A549 (cell line): ENCODE data around the gene NRXN3. TPM values are rescaled to one million over a fixed set of nuclear protein-coding genes. Genes with fewer than 3 reads are reported as not detected.

Source experiments
- ATAC-seq, 2 experiments: fragments of 200-7000 bp in 1 of 2; fragments of >200 bp in 1 of 2; cut with Nextera tagmentation in 1 of 2; cut with Tn5 transposase in 1 of 2; 3 replicates each; pipeline versions ENCODE4 v1.8.0 to v1.9.1; 2018 to 2020; ENCODE audit warnings: mild to moderate bottlenecking in 1 of 2, moderate library complexity in 1 of 2
- CTCF ChIA-PET: fragments of 300-600 bp; sonication (Branson Sonifier 250); formaldehyde crosslinking; extraction: SDS; loops from one replicate; lab custom pipeline; 2021; ENCODE audit warnings: antibody characterized with exemption, inconsistent platforms; lab: Yijun Ruan, JAX
- POLR2A ChIA-PET: fragments of 350-600 bp; formaldehyde crosslinking; extraction: SDS; loops from one replicate; lab custom pipeline; 2021; ENCODE audit warnings: antibody characterized with exemption, inconsistent platforms; lab: Yijun Ruan, JAX
- DNase-seq, 2 experiments: peaks; one replicate each; pipeline versions ENCODE4 v3.0.0 to v3.0.0-alpha.2; 2011 to 2016; ENCODE audit warnings: low read depth in 1 of 2, low spot score in 1 of 2
- FAIRE-seq: peaks from 2 replicates; lab custom pipeline; 2011; peaks lifted over from hg19 to GRCh38; lab: Jason Lieb, UNC
- H3K27ac ChIP-seq, 2 experiments: fragments of >200 bp; sonication (Bioruptor Twin); formaldehyde crosslinking; 3 replicates each; pipeline ENCODE4 v1.5.1; 2016 to 2017
- H3K4me1 ChIP-seq: fragments of >200 bp; sonication (Bioruptor Twin); formaldehyde crosslinking; 3 replicates; pipeline ENCODE4 v1.6.1; 2016
- H3K4me2 ChIP-seq: fragments of >200 bp; sonication (Bioruptor Twin); formaldehyde crosslinking; 3 replicates; pipeline ENCODE4 v1.6.1; 2016
- H3K4me3 ChIP-seq: fragments of >200 bp; sonication (Bioruptor Twin); formaldehyde crosslinking; 3 replicates; pipeline ENCODE4 v1.5.1; 2016
- H3K9me3 ChIP-seq: fragments of >200 bp; sonication (Bioruptor Twin); formaldehyde crosslinking; 3 replicates; pipeline ENCODE4 v1.6.1; 2016
- CBX2 ChIP-seq: fragments of 200-600 bp; sonication (generic); IDR thresholded peaks from 2 replicates; pipeline ENCODE4 v1.6.1; 2016; ENCODE audit warnings: low read depth, mild to moderate bottlenecking, borderline replicate concordance
- ELK1 ChIP-seq: fragments of 150-350 bp; IDR thresholded peaks from 2 replicates; pipeline ENCODE4 v1.6.1; 2014; ENCODE audit warnings: low read depth, mild to moderate bottlenecking, low read length
- FOSB ChIP-seq: fragments of 250-450 bp; sonication (Bioruptor Pico); IDR thresholded peaks from 2 replicates; pipeline ENCODE4 v1.5.0; 2020; ENCODE audit warnings: mild to moderate bottlenecking, moderate library complexity
- FOSL2 ChIP-seq, 2 experiments: fragments of 450-650 bp in 1 of 2; fragments of >200 bp in 1 of 2; sonication (Bioruptor Twin) in 1 of 2; formaldehyde crosslinking; IDR thresholded peaks; 2 replicates each; pipeline versions ENCODE4 v1.5.0 to v1.6.1; 2016 to 2020; ENCODE audit warnings: mild to moderate bottlenecking in 1 of 2, moderate library complexity in 1 of 2
- FOXS1 ChIP-seq: fragments of 250-450 bp; sonication (Bioruptor Pico); IDR thresholded peaks from 2 replicates; pipeline ENCODE4 v1.5.0; 2020; ENCODE audit warnings: mild to moderate bottlenecking, moderate library complexity
- HOXA7 ChIP-seq: fragments of 250-450 bp; sonication (Bioruptor Pico); IDR thresholded peaks from 2 replicates; pipeline ENCODE4 v1.5.0; 2020; ENCODE audit warnings: mild to moderate bottlenecking, moderate library complexity
- HOXB13 ChIP-seq: fragments of 250-450 bp; sonication (Bioruptor Pico); IDR thresholded peaks from 2 replicates; pipeline ENCODE4 v1.5.0; 2020; ENCODE audit warnings: low read depth, mild to moderate bottlenecking, moderate library complexity
- JUNB ChIP-seq: fragments of >200 bp; sonication (Bioruptor Twin); formaldehyde crosslinking; IDR thresholded peaks from 2 replicates; pipeline ENCODE4 v1.6.1; 2016
- KDM1A ChIP-seq: fragments of 200-600 bp; sonication (generic); IDR thresholded peaks from 2 replicates; pipeline ENCODE4 v1.6.1; 2016; ENCODE audit warnings: low read depth, mild to moderate bottlenecking
- KDM5A ChIP-seq: fragments of 200-600 bp; sonication (generic); IDR thresholded peaks from 2 replicates; pipeline ENCODE4 v1.6.1; 2016; ENCODE audit warnings: antibody characterized with exemption, mild to moderate bottlenecking
- MYC ChIP-seq: IDR thresholded peaks from 2 replicates; pipeline ENCODE4 v1.6.1; 2012; ENCODE audit warnings: mild to moderate bottlenecking, inconsistent platforms, low read length, improper control_type of control experiment, borderline replicate concordance
- NFE2L2 ChIP-seq: fragments of 150-350 bp; conservative IDR thresholded peaks from 2 replicates; pipeline ENCODE4 v1.6.1; 2014; ENCODE audit warnings: low read length
- NPAS2 ChIP-seq: fragments of 250-450 bp; sonication (Bioruptor Pico); IDR thresholded peaks from 2 replicates; pipeline ENCODE4 v1.8.0; 2022; ENCODE audit warnings: mild to moderate bottlenecking, moderate library complexity, borderline replicate concordance
- NR3C1 ChIP-seq: fragments of >200 bp; sonication (Bioruptor Twin); formaldehyde crosslinking; IDR thresholded peaks from 3 replicates; pipeline ENCODE4 v1.6.1; 2017
- POLR2A ChIP-seq: IDR thresholded peaks from 2 replicates; pipeline ENCODE4 v1.6.1; 2012; ENCODE audit warnings: mild to moderate bottlenecking, low read length
- POLR2AphosphoS2 ChIP-seq: conservative IDR thresholded peaks from 2 replicates; pipeline ENCODE4 v1.6.1; 2012; ENCODE audit warnings: low read length, improper control_type of control experiment, inconsistent platforms
- RAD21 ChIP-seq, 2 experiments: fragments of >200 bp in 1 of 2; sonication (Bioruptor Twin) in 1 of 2; formaldehyde crosslinking in 1 of 2; IDR thresholded peaks in 1 of 2; conservative IDR thresholded peaks in 1 of 2; 2 replicates in 1 of 2; 3 replicates in 1 of 2; pipeline ENCODE4 v1.6.1; 2012 to 2018; ENCODE audit warnings: inconsistent platforms in 1 of 2
- RCOR1 ChIP-seq: fragments of 150-350 bp; IDR thresholded peaks from 2 replicates; pipeline ENCODE4 v1.6.1; 2014; ENCODE audit warnings: antibody characterized with exemption, low read length, low read depth
- SMC3 ChIP-seq: fragments of >200 bp; sonication (Bioruptor Twin); formaldehyde crosslinking; IDR thresholded peaks from 3 replicates; pipeline ENCODE4 v1.6.1; 2018; ENCODE audit warnings: inconsistent platforms
- SREBF2 ChIP-seq: fragments of 450-650 bp; IDR thresholded peaks from 2 replicates; pipeline ENCODE4 v1.6.1; 2014; ENCODE audit warnings: mild to moderate bottlenecking, moderate library complexity
- TP53 ChIP-seq: fragments of 250-450 bp; sonication (Bioruptor Pico); IDR thresholded peaks from 2 replicates; pipeline ENCODE4 v1.5.0; 2021; ENCODE audit warnings: mild to moderate bottlenecking, moderate library complexity
- ZFP36 ChIP-seq: fragments of 450-650 bp; IDR thresholded peaks from 2 replicates; pipeline ENCODE4 v1.6.1; 2014; ENCODE audit warnings: borderline replicate concordance; ENCODE audit not compliant: partially characterized antibody
- ZNF302 ChIP-seq: fragments of 250-450 bp; sonication (Bioruptor Pico); IDR thresholded peaks from 2 replicates; pipeline ENCODE4 v1.9.0; 2021; ENCODE audit warnings: inconsistent platforms, mild to moderate bottlenecking, moderate library complexity
- ZSCAN20 ChIP-seq: fragments of 250-450 bp; sonication (Bioruptor Pico); IDR thresholded peaks from 2 replicates; pipeline ENCODE4 v1.8.0; 2022; ENCODE audit warnings: mild to moderate bottlenecking, moderate library complexity
- WGBS: methylation state at CpG from one replicate; pipeline ENCODE4 v1.1.6; 2017; ENCODE audit errors: missing lambda C conversion rate; 5-methylcytosine and 5-hydroxymethylcytosine counted together
- polyA plus RNA-seq, 4 experiments: library from polyadenylated mRNA; depleted of rRNA in 3 of 4; stranded (reverse); fragments of >200 nt; fragmentation: RNase III in 1 of 4; extraction: RNeasy Plus Mini Kit Qiagen cat#74134 plus additional on column Dnase treatment in 1 of 4; gene quantifications; 2 replicates in 3 of 4; 3 replicates in 1 of 4; pipeline ENCODE4 v1.2.3, GENCODE V29; 2011 to 2017
- TF ChIP-seq, protein P1 (sequence below): fragments of 200-600 bp; sonication (generic); IDR thresholded peaks from 2 replicates; pipeline ENCODE4 v1.6.1; 2016; ENCODE audit warnings: antibody characterized with exemption, mild to moderate bottlenecking, moderate library complexity
- TF ChIP-seq, protein P2 (sequence below): fragments of >200 bp; sonication (Bioruptor Twin); formaldehyde crosslinking; IDR thresholded peaks from 3 replicates; pipeline ENCODE4 v1.6.1; 2016
- TF ChIP-seq, protein P3 (sequence below): IDR thresholded peaks from 2 replicates; pipeline ENCODE4 v1.6.1; 2012; ENCODE audit warnings: low read depth, borderline replicate concordance

Gene NRXN3
- polyA plus RNA-seq, 2 of the 4 experiments (the other 2 are of a cell fraction): 0.62 to 2.3 TPM

DNA sequence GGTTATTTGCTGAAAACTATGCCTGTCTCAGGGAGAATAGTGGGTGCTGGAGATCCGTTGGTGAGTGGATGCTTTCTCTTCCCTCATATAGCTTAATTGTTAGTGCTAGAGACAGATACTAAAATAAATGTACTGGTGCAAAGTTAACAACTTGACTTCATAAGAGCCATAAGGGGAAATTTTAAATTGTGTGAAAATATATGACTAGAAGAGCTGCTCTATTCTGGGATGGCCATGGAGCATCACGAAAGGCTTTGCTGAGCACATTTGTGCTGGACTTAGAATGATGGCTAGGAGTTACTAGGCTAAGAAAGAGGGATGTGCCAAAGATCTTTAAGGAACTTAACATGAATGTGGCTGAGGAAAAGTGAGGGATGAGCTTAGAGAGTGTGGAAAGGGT, 668.8 kb downstream of the NRXN3 start:
- no peak for TF ChIP-seq HOXB13 (CRISPR knock-in tag)
- TF ChIP-seq SREBF2: no peak
- TF ChIP-seq RAD21 (conservative IDR thresholded peaks at IDR 0.05 in 1 of 2, IDR thresholded peaks at IDR 0.05 in 1 of 2): no peak
- no peak for TF ChIP-seq ZSCAN20
- no peak for TF ChIP-seq CBX2
- no peak for TF ChIP-seq SMC3
- TF ChIP-seq, protein P1, sequence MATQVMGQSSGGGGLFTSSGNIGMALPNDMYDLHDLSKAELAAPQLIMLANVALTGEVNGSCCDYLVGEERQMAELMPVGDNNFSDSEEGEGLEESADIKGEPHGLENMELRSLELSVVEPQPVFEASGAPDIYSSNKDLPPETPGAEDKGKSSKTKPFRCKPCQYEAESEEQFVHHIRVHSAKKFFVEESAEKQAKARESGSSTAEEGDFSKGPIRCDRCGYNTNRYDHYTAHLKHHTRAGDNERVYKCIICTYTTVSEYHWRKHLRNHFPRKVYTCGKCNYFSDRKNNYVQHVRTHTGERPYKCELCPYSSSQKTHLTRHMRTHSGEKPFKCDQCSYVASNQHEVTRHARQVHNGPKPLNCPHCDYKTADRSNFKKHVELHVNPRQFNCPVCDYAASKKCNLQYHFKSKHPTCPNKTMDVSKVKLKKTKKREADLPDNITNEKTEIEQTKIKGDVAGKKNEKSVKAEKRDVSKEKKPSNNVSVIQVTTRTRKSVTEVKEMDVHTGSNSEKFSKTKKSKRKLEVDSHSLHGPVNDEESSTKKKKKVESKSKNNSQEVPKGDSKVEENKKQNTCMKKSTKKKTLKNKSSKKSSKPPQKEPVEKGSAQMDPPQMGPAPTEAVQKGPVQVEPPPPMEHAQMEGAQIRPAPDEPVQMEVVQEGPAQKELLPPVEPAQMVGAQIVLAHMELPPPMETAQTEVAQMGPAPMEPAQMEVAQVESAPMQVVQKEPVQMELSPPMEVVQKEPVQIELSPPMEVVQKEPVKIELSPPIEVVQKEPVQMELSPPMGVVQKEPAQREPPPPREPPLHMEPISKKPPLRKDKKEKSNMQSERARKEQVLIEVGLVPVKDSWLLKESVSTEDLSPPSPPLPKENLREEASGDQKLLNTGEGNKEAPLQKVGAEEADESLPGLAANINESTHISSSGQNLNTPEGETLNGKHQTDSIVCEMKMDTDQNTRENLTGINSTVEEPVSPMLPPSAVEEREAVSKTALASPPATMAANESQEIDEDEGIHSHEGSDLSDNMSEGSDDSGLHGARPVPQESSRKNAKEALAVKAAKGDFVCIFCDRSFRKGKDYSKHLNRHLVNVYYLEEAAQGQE: no peak
- no peak for TF ChIP-seq FOSL2 (IDR thresholded peaks at IDR 0.05)
- TF ChIP-seq FOSL2 (CRISPR knock-in tag; IDR thresholded peaks at IDR 0.05): no peak
- TF ChIP-seq ELK1: no peak
- no peak for TF ChIP-seq NPAS2
- TF ChIP-seq ZNF302 (CRISPR knock-in tag): no peak
- TF ChIP-seq HOXA7 (CRISPR knock-in tag): no peak
- no peak for TF ChIP-seq POLR2A
- no peak for TF ChIP-seq RCOR1
- no peak for TF ChIP-seq POLR2AphosphoS2
- POLR2A ChIA-PET: no interaction called here
- Histone ChIP-seq H3K9me3 (no peaks in the 10 kb centered on the region), H3K4me1 (no peaks in the 10 kb centered on the region), H3K4me3 (no peak overlapping the region), H3K27ac (no peak overlapping the region), H3K4me2 (no peak overlapping the region)
- DNase-seq (no peak), FAIRE-seq (no peak), ATAC-seq (no peak)
- WGBS: 0% methylated on average over 2 of the region's 2 CpGs
- CTCF ChIA-PET: interaction anchor here (1.6 kb wide), 2 partner anchors 9 to 11 kb away, joined by 4 to 5 read pairs; no protein-coding TSS in a partner anchor

DNA sequence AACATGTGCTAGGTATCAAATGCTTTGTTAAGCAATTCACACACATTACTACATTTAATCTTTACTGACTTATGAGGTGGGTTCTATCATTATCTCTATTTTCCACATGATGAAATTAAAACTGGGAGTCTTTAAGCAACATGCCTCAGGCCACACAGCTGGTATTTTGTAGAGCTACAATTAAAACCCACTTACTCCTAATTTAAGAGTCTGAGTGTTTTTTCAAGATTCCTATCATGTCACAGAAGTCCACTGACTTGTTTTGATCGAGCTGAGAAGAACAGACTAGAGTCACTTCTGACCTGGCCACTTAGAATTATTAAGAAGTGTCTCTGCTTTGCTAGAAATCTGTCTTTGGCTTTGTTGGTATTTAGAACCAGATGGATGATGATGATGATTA, 670.7 kb downstream of the NRXN3 start:
- no peak overlapping the region for H3K4me2 ChIP-seq
- no peak overlapping the region for H3K4me3 ChIP-seq
- 0% methylated on average over 1 of the region's 1 CpG for WGBS
- no peak for TF ChIP-seq FOSL2 (IDR thresholded peaks at IDR 0.05)
- no peak for TF ChIP-seq FOSL2 (CRISPR knock-in tag; IDR thresholded peaks at IDR 0.05)
- no peak for TF ChIP-seq CBX2
- TF ChIP-seq, protein P2, sequence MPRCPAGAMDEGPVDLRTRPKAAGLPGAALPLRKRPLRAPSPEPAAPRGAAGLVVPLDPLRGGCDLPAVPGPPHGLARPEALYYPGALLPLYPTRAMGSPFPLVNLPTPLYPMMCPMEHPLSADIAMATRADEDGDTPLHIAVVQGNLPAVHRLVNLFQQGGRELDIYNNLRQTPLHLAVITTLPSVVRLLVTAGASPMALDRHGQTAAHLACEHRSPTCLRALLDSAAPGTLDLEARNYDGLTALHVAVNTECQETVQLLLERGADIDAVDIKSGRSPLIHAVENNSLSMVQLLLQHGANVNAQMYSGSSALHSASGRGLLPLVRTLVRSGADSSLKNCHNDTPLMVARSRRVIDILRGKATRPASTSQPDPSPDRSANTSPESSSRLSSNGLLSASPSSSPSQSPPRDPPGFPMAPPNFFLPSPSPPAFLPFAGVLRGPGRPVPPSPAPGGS: no peak
- TF ChIP-seq HOXB13 (CRISPR knock-in tag): no peak
- TF ChIP-seq SREBF2: no peak
- TF ChIP-seq KDM5A: no peak
- TF ChIP-seq JUNB: no peak
- no peak for TF ChIP-seq NR3C1
- no peak for TF ChIP-seq MYC
- TF ChIP-seq, protein P3, sequence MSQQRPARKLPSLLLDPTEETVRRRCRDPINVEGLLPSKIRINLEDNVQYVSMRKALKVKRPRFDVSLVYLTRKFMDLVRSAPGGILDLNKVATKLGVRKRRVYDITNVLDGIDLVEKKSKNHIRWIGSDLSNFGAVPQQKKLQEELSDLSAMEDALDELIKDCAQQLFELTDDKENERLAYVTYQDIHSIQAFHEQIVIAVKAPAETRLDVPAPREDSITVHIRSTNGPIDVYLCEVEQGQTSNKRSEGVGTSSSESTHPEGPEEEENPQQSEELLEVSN: no peak
- no peak for TF ChIP-seq FOXS1 (CRISPR knock-in tag)
- no peak for TF ChIP-seq TP53 (CRISPR knock-in tag)
- TF ChIP-seq KDM1A: no peak
- no peak for TF ChIP-seq NFE2L2
- no peak for TF ChIP-seq POLR2A
- no peak for TF ChIP-seq ZFP36
- TF ChIP-seq FOSB (CRISPR knock-in tag): no peak
- H3K27ac ChIP-seq: no peak overlapping the region
- no peak for FAIRE-seq
- no peaks in the 10 kb centered on the region for H3K4me1 ChIP-seq
- DNase-seq: no peak
- no peak for ATAC-seq
- CTCF ChIA-PET: interaction anchor here (0.9 kb wide), 1 partner anchor 61 kb away, joined by 3 read pairs; no protein-coding TSS in a partner anchor
- POLR2A ChIA-PET: no interaction called here
- no peaks in the 10 kb centered on the region for H3K9me3 ChIP-seq
